Testis (tissue), 2 donors: ENCODE data around the gene NUP214.

Source experiments
- POLR2A ChIP-seq: fragments of 450-650 bp; IDR thresholded peaks from one replicate; pipeline ENCODE4 v1.6.1; 2017; ENCODE audit warnings: antibody characterized with exemption, mild to moderate bottlenecking, moderate library complexity
- TF ChIP-seq, protein P1 (sequence below), 3 experiments: fragments of 450-650 bp in 2 of 3; fragments of 200-600 bp in 1 of 3; sonication (generic) in 1 of 3; IDR thresholded peaks; one replicate each; pipeline ENCODE4 v1.5.1; 2016 to 2019; ENCODE audit warnings: antibody characterized with exemption in 3 of 3, mild to moderate bottlenecking in 2 of 3, moderate library complexity in 1 of 3

GRCh38 chr9:131180454-131180853 lies 55.1 kb downstream of the NUP214 start:
- TF ChIP-seq, protein P1, sequence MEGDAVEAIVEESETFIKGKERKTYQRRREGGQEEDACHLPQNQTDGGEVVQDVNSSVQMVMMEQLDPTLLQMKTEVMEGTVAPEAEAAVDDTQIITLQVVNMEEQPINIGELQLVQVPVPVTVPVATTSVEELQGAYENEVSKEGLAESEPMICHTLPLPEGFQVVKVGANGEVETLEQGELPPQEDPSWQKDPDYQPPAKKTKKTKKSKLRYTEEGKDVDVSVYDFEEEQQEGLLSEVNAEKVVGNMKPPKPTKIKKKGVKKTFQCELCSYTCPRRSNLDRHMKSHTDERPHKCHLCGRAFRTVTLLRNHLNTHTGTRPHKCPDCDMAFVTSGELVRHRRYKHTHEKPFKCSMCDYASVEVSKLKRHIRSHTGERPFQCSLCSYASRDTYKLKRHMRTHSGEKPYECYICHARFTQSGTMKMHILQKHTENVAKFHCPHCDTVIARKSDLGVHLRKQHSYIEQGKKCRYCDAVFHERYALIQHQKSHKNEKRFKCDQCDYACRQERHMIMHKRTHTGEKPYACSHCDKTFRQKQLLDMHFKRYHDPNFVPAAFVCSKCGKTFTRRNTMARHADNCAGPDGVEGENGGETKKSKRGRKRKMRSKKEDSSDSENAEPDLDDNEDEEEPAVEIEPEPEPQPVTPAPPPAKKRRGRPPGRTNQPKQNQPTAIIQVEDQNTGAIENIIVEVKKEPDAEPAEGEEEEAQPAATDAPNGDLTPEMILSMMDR (IDR thresholded peaks at IDR 0.05): no peak
- no peak for TF ChIP-seq POLR2A
